OCI-LY7 (cell line): ENCODE results near the gene DNM3. TPM values are rescaled to one million over a fixed set of nuclear protein-coding genes. Genes with fewer than 3 reads are reported as not detected.
"Not testable (repeated sequence)": the region's sequence is repeated elsewhere in the genome, so short reads cannot be mapped to it uniquely, and the experiment has no call there.

Experiments used
- BruUV-seq: library from RNA; stranded (reverse); fragments of 400-500 nt; replicated peaks from 2 replicates; lab custom pipeline; 2021; lab: Mats Ljungman, UMichigan
- CTCF ChIA-PET: fragments of 300-600 bp; sonication (Branson Sonifier 250); formaldehyde crosslinking; loops from one replicate; lab custom pipeline; 2022; ENCODE audit warnings: antibody characterized with exemption; ENCODE audit not compliant: unreplicated experiment; lab: Charles Lee
- POLR2A ChIA-PET: fragments of 300-600 bp; sonication (Branson Sonifier 250); formaldehyde crosslinking; loops from one replicate; lab custom pipeline; 2022; ENCODE audit warnings: antibody characterized with exemption; lab: Charles Lee
- DNase-seq: peaks from one replicate; pipeline ENCODE4 v3.0.0-alpha.2; 2015; ENCODE audit warnings: low spot score
- H2AFZ ChIP-seq: fragments of 200-600 bp; sonication (generic), shearing (Covaris generic); 2 replicates; pipeline ENCODE4 v1.6.1; 2014; ENCODE audit warnings: mild to moderate bottlenecking, antibody characterized with exemption, low read length, moderate library complexity
- H3K27ac ChIP-seq: fragments of 200-600 bp; sonication (generic); 2 replicates; pipeline ENCODE4 v1.5.1; 2014; ENCODE audit warnings: mixed run types, low read depth, mild to moderate bottlenecking, moderate library complexity, low read length, inconsistent platforms; ENCODE audit not compliant: poor library complexity, severe bottlenecking
- H3K36me3 ChIP-seq: fragments of 200-600 bp; sonication (generic); 2 replicates; pipeline ENCODE4 v1.6.1; 2014; ENCODE audit warnings: mild to moderate bottlenecking, antibody characterized with exemption, low read length, moderate library complexity, mixed read lengths; ENCODE audit not compliant: insufficient read depth
- H3K4me1 ChIP-seq: fragments of 200-600 bp; sonication (generic); 2 replicates; pipeline ENCODE4 v1.5.1; 2014; ENCODE audit warnings: mild to moderate bottlenecking, low read length; ENCODE audit not compliant: insufficient read depth, poor library complexity, severe bottlenecking
- H3K4me2 ChIP-seq: fragments of 200-600 bp; sonication (generic); 2 replicates; pipeline ENCODE4 v1.6.1; 2014; ENCODE audit warnings: mild to moderate bottlenecking, low read length
- H3K4me3 ChIP-seq: fragments of 200-600 bp; sonication (generic); 2 replicates; pipeline ENCODE4 v1.5.1; 2014; ENCODE audit warnings: mild to moderate bottlenecking, low read depth, low read length; ENCODE audit not compliant: poor library complexity, severe bottlenecking
- H3K79me2 ChIP-seq: fragments of 200-600 bp; sonication (generic); 2 replicates; pipeline ENCODE4 v1.6.1; 2016; ENCODE audit warnings: low read depth, mild to moderate bottlenecking, low read length, moderate library complexity, mixed read lengths; ENCODE audit not compliant: insufficient read depth
- H3K9me2 ChIP-seq: fragments of 200-600 bp; sonication (generic); 2 replicates; pipeline ENCODE4 v1.6.1; 2016; ENCODE audit warnings: mild to moderate bottlenecking, low read length, mixed read lengths; ENCODE audit not compliant: insufficient read depth
- H3K9me3 ChIP-seq: fragments of 200-600 bp; sonication (generic); 2 replicates; pipeline ENCODE4 v1.6.1; 2014; ENCODE audit warnings: mild to moderate bottlenecking, mixed run types, low read length, mixed read lengths
- H4K20me1 ChIP-seq: fragments of 200-600 bp; sonication (generic); 2 replicates; pipeline ENCODE4 v1.6.1; 2014; ENCODE audit warnings: mild to moderate bottlenecking, antibody characterized with exemption, low read length, moderate library complexity, mixed read lengths; ENCODE audit not compliant: insufficient read depth
- EZH2phosphoT487 ChIP-seq: fragments of 200-600 bp; sonication (generic); IDR thresholded peaks from 2 replicates; pipeline ENCODE4 v1.6.1; 2018; ENCODE audit warnings: low read depth, borderline replicate concordance, mild to moderate bottlenecking, mixed run types, antibody characterized with exemption, low read length, moderate library complexity, mixed read lengths
- intact Hi-C: fragments of 100-400 bp; cut with micrococcal nuclease; formaldehyde crosslinking; loops from one replicate; pipeline ENCODE4 v1.10.0; 2022; ENCODE audit not compliant: unreplicated experiment
- total RNA-seq, 2 experiments: library from RNA; depleted of rRNA in 1 of 2; stranded (reverse); fragments of >200 nt in 1 of 2; shearing (Covaris generic) in 1 of 2; gene quantifications; 2 replicates each; pipeline ENCODE4 v1.2.3, GENCODE V29; 2014 to 2022
- TF ChIP-seq, protein P1 (sequence below): fragments of 200-600 bp; sonication (generic); conservative IDR thresholded peaks from 2 replicates; pipeline ENCODE4 v1.5.1; 2014; ENCODE audit warnings: mild to moderate bottlenecking, antibody characterized with exemption, low read length, moderate library complexity, mixed read lengths

Gene DNM3
- total RNA-seq, 2 experiments from 2014 or later = 0.47 to 0.61 TPM

DNA sequence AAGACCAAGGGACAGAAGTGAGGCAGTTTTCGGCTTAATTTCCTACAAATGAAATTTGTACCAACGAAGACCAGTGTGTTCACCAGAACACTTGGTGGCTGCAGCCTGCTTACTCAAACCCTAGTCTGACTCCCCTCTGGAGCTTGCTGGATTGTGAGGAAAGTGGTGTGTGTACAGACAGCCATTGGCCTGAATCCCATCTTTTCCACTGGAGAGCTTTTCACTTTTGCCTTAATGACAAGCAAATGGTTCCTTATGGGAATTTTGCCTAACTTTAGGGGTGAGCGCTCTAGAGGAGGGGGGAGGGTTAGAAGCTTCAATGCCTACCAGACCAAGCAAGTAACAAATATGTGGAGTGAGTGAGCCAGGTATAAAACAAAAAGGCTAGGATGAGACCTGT is 42.5 kb upstream of the DNM3 start:
- H2AFZ ChIP-seq = no peak overlapping the region
- no peaks in the 10 kb centered on the region for H3K9me2 ChIP-seq
- H4K20me1 ChIP-seq = no peaks in the 10 kb centered on the region
- H3K27ac ChIP-seq = no peak overlapping the region
- CTCF ChIA-PET = interaction anchor here (0.6 kb wide), 1 partner anchor 13 kb away, joined by 3 read pairs; no protein-coding TSS in a partner anchor
- H3K9me3 ChIP-seq = no peaks in the 10 kb centered on the region
- H3K79me2 ChIP-seq = no peaks in the 10 kb centered on the region
- TF ChIP-seq, protein P1, sequence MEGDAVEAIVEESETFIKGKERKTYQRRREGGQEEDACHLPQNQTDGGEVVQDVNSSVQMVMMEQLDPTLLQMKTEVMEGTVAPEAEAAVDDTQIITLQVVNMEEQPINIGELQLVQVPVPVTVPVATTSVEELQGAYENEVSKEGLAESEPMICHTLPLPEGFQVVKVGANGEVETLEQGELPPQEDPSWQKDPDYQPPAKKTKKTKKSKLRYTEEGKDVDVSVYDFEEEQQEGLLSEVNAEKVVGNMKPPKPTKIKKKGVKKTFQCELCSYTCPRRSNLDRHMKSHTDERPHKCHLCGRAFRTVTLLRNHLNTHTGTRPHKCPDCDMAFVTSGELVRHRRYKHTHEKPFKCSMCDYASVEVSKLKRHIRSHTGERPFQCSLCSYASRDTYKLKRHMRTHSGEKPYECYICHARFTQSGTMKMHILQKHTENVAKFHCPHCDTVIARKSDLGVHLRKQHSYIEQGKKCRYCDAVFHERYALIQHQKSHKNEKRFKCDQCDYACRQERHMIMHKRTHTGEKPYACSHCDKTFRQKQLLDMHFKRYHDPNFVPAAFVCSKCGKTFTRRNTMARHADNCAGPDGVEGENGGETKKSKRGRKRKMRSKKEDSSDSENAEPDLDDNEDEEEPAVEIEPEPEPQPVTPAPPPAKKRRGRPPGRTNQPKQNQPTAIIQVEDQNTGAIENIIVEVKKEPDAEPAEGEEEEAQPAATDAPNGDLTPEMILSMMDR = no peak
- no peak for TF ChIP-seq EZH2phosphoT487
- H3K4me2 ChIP-seq = no peak overlapping the region
- BruUV-seq = no TSS peak
- no peaks in the 10 kb centered on the region for H3K4me1 ChIP-seq
- POLR2A ChIA-PET = interaction anchor here (0.8 kb wide), 1 partner anchor 339 kb away, joined by 6 read pairs; no protein-coding TSS in a partner anchor
- intact Hi-C loops = no loop called here
- no peak overlapping the region for H3K4me3 ChIP-seq
- H3K36me3 ChIP-seq = peaks cover 47% of the 10 kb centered on the region
- DNase-seq = no peak

DNA sequence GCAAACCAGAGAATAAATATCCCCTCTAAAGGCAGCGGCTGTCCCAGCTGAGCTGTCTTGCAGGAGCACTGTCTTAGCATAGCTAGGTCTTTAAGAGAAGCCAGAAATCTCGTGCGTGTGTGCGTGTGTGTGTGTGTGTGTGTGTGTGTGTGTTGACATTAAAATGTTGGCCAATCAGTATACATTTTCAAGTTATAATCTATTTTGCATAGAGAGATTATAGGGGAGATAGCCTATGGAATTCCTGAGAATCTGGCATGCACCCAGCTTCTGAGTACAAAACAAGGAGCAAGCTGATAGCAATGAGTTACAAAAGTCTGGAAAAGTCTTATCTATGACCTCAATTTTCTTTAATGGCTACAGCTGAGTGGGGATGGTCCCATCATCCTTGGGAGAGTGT is 42.1 kb upstream of the DNM3 start:
- no peak for DNase-seq
- Histone ChIP-seq H3K9me3 (no peaks in the 10 kb centered on the region), H4K20me1 (no peaks in the 10 kb centered on the region), H3K9me2 (no peaks in the 10 kb centered on the region), H3K27ac (no peak overlapping the region), H3K4me2 (no peak overlapping the region), H3K4me1 (no peaks in the 10 kb centered on the region), H3K4me3 (no peak overlapping the region), H3K79me2 (no peaks in the 10 kb centered on the region), H3K36me3 (peaks cover 43% of the 10 kb centered on the region), H2AFZ (no peak overlapping the region)
- no TSS peak for BruUV-seq
- ChIA-PET POLR2A (interaction anchor here (0.6 to 0.8 kb wide), 2 partner anchors 19 to 340 kb away, joined by 3 to 6 read pairs; no protein-coding TSS in a partner anchor), CTCF (no interaction called here)
- no peak for TF ChIP-seq EZH2phosphoT487
- TF ChIP-seq, protein P1 = no peak
- intact Hi-C loops = no loop called here

DNA sequence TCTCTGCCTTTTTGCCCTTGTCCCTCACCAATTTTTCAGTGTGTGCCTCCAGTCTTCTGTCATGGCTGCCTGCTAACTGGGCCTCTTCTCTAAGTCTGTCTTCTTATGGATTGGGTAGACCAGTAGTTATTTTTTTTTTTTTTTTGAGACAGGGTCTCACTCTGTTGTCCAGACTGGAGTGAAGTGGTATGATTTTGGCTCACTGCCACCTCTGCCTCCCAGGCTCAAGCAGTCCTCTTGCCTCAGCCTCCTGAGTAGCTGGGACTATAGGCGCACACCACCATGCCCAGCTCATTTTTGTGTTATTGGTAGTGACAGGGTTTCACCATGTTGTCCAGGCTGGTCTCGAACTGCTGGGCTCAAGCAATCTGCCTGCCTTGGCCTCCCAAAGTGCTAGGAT is 41.6 kb upstream of the DNM3 start:
- H3K36me3 ChIP-seq = peaks cover 38% of the 10 kb centered on the region
- H3K4me2 ChIP-seq, H3K9me3 ChIP-seq, CTCF ChIA-PET, intact Hi-C loops, H3K4me3 ChIP-seq, H4K20me1 ChIP-seq, DNase-seq, H3K9me2 ChIP-seq, H3K27ac ChIP-seq, H2AFZ ChIP-seq, H3K79me2 ChIP-seq, BruUV-seq, H3K4me1 ChIP-seq: not testable (repeated sequence)
- POLR2A ChIA-PET = interaction anchor here (0.6 to 1.4 kb wide), 3 partner anchors 10 to 23 kb away, joined by 3 to 5 read pairs (median 3); no protein-coding TSS in a partner anchor
